ENCODE measurements around the gene DCDC1.
"Not testable (repeated sequence)": the region's sequence is repeated elsewhere in the genome, so short reads cannot be mapped to it uniquely, and the experiment has no call there.

DCDC1 gene

DNA sequence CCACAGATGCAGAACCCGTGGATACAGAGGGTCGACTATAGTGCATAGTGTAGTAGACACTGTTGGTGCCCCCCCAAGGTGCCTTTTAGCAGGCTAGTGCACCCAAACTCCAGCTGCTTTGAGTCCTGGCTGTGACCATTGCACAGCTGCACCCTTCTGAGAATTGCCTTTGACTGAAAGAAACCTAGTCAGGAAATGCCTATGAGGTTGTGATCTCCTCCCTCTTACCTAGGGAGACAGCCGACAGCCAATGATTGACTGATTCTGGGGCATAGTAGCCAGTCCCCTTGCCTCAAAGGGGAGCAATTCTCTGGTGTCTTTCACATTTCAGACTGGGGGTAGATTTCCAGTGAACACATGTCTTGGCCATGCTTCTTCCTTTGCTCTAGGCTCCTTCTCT lies 74.2 kb downstream of the DCDC1 start:
- no peak overlapping the region for H3K4me3 ChIP-seq (ENCODE audit: low read depth, low read length)
- TF ChIP-seq, protein P1, sequence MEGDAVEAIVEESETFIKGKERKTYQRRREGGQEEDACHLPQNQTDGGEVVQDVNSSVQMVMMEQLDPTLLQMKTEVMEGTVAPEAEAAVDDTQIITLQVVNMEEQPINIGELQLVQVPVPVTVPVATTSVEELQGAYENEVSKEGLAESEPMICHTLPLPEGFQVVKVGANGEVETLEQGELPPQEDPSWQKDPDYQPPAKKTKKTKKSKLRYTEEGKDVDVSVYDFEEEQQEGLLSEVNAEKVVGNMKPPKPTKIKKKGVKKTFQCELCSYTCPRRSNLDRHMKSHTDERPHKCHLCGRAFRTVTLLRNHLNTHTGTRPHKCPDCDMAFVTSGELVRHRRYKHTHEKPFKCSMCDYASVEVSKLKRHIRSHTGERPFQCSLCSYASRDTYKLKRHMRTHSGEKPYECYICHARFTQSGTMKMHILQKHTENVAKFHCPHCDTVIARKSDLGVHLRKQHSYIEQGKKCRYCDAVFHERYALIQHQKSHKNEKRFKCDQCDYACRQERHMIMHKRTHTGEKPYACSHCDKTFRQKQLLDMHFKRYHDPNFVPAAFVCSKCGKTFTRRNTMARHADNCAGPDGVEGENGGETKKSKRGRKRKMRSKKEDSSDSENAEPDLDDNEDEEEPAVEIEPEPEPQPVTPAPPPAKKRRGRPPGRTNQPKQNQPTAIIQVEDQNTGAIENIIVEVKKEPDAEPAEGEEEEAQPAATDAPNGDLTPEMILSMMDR (IDR thresholded peaks at IDR 0.05; ENCODE audit: borderline replicate concordance, insufficient read depth, low read depth, low read length), result no peak

DNA sequence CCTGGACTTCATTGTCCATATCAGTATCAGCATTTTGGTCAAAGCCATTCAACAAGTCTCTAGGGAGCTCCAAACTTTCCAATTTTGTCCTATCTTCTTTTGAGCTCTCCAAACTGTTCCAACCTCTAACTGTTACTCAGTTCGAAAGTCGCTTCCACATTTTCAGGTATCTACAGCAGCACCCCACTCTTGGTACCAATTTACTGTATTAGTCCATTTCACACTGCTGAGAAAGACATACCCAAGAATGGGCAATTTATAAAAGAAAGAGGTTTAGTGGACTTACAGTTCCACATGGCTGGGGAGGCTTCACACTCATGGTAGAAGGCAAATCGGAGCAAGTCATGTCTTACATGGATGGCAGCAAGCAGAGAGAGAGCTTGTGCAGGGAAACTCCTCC lies 96.0 kb downstream of the DCDC1 start:
- H3K4me3 ChIP-seq (ENCODE audit: low read depth, low read length), result not testable (repeated sequence)

DNA sequence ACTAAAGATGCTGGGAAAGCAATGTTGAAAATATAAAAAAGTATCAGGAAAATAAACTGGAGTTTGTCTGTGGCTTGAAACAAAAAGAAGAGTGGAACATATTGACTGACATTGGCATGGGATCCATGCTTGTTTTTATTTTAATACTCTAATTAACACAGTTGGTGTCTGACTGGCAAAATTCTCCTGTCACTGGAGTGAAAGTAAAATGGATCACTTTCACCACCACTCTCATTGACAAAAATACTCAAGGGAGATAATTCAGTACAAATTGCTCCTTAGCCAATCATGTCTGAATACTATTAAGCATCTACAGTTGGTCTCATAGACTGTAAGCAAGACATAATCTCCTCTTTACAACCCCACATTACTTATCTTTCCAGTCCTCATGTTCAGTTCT lies 101.8 kb downstream of the DCDC1 start:
- TF ChIP-seq, protein P1 (IDR thresholded peaks at IDR 0.05; ENCODE audit: borderline replicate concordance, insufficient read depth, low read depth, low read length), result no peak
- no peak overlapping the region for H3K4me3 ChIP-seq (ENCODE audit: low read depth, low read length)

DNA sequence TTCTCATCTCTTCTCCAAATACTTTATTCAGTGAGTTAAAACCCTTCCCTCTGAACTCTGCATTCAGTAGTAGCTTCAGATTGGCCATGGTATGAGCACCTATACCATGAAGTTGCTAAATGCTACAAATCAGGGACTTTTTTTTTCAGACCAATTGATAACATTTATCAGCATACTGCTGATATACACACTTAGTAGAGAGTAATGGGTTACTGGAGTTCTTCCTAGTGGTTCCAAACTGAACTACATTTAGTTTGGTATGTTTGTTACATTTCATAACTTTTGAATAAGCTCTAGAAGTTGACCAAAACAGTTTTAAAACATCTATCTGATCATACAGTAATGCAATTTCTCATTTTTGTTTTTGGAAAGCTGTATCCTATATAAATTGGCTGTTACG lies 104.7 kb downstream of the DCDC1 start:
- TF ChIP-seq, protein P1 (IDR thresholded peaks at IDR 0.05; ENCODE audit: borderline replicate concordance, insufficient read depth, low read depth, low read length), result no peak
- no peak overlapping the region for H3K4me3 ChIP-seq (ENCODE audit: low read depth, low read length)

DNA sequence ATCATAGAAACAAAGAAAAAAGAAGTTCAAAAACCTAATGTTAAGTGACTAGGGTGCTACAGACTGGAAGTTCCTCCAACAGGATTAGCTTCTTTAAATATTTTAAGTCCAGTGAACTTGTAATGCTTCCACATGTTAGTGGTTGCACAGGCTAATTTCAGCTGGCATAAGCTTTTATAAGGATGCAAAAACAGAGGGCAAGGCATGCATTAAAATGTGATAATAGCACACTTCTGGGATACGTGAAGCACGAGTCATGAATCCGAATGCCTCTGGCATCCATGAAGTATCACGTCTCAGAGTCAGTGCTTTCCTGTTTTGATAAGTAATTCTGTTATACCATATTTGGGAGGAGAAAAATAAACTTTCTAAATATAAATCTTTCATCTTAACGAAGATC lies 106.8 kb downstream of the DCDC1 start:
- no peak overlapping the region for H3K4me3 ChIP-seq (ENCODE audit: low read depth, low read length)
- TF ChIP-seq, protein P1 (IDR thresholded peaks at IDR 0.05; ENCODE audit: borderline replicate concordance, insufficient read depth, low read depth, low read length), result no peak

DNA sequence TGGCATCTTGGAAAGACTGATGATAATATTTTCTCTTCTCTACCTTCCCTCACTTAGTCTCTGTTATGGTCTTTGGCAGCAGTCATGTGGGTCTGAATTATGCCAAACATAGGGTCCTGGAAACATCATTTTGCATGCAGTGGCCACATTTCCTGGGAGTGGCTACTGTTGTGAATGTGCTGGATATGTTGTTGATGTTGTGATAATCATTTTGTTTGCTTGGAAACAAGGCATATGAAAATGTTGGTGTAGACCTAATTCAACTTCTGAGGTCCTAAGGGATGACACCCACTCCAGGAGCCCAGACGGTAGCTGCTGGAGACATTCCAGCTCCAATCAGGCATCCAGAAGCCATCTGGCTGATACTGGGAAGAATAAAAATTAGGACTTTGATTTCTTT lies 109.7 kb downstream of the DCDC1 start:
- TF ChIP-seq, protein P1 (IDR thresholded peaks at IDR 0.05; ENCODE audit: borderline replicate concordance, insufficient read depth, low read depth, low read length), result no peak
- H3K4me3 ChIP-seq (ENCODE audit: low read depth, low read length), result no peak overlapping the region

DNA sequence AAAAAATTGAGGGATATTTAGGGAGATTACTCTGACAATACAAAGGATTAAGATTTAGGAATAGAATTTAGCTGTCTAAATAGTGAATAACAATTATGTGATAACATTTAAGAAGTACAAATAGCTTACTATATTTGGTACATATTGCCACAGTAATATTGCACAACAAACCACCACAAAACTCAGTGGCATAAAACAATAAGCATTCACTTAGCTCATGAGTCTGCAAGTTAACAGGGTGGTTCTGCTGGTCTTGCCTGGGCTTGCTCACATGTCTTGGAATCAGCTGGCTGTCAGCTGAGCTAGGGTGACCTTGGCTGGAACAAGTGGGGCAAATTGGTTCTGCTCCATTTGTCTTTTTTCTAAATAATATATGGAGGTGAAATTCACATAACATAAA lies 115.1 kb downstream of the DCDC1 start:
- TF ChIP-seq, protein P1 (IDR thresholded peaks at IDR 0.05; ENCODE audit: borderline replicate concordance, insufficient read depth, low read depth, low read length), result no peak

DNA sequence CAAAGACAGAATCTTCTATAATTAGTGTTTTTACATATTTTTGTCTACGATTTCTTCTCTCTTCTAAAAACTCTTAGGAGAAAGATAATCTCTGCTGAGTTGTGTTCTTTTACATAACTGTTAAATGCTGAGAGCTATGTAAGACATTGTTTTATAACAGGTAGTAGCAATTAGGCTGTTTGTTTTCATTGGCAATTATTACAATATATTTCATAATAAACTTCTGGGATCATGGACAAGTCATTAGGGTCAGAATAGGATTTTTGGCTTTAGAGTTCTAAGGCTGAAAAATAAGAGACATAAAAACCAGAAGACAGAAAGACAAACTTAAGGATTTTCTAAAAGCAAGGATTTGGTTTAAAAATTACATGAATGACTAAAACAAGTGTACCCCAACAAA lies 120.8 kb downstream of the DCDC1 start:
- TF ChIP-seq, protein P1 (IDR thresholded peaks at IDR 0.05; ENCODE audit: borderline replicate concordance, insufficient read depth, low read depth, low read length), result no peak
- H3K4me3 ChIP-seq (ENCODE audit: low read depth, low read length), result no peak overlapping the region

More for the DNA sequence above, 115.1 kb downstream of the DCDC1 start:
- H3K4me3 ChIP-seq (ENCODE audit: low read depth, low read length), result no peak overlapping the region
